CD14-positive monocyte (primary cell): ENCODE results near the gene CNTN2. TPM values are rescaled to one million over a fixed set of nuclear protein-coding genes. Genes with fewer than 3 reads are reported as not detected.

ENCODE experiments used
- DNase-seq, 3 donors: peaks; one replicate each; pipeline ENCODE4 v3.0.0-alpha.2; 2011 to 2022
- H2AFZ ChIP-seq: 2 replicates; pipeline ENCODE4 v1.6.0; 2012; ENCODE audit warnings: mild to moderate bottlenecking, low read depth, low read length, inconsistent platforms; ENCODE audit not compliant: insufficient read depth, poor library complexity, severe bottlenecking
- H3K27ac ChIP-seq, 2 donors: 1 replicate in 1 of 2; 2 replicates in 1 of 2; pipeline ENCODE4 v1.5.1; 2012 to 2013; ENCODE audit warnings: low read length in 2 of 2, control low read depth in 1 of 2, inconsistent platforms in 1 of 2, low read depth in 1 of 2, mild to moderate bottlenecking in 1 of 2
- H3K27me3 ChIP-seq, 2 donors: one replicate each; pipeline versions ENCODE4 v1.6.0 to v1.6.1; 2011 to 2013; ENCODE audit warnings: low read length in 2 of 2; ENCODE audit not compliant: control insufficient read depth in 2 of 2, insufficient read depth in 2 of 2
- H3K36me3 ChIP-seq, 2 donors: replicated peaks in 1 of 2; 1 replicate in 1 of 2; 2 replicates in 1 of 2; pipeline versions ENCODE4 v1.5.1 to v1.6.1; 2012 to 2013; ENCODE audit warnings: low read length in 2 of 2, control low read depth in 1 of 2, inconsistent platforms in 1 of 2, mild to moderate bottlenecking in 1 of 2; ENCODE audit not compliant: insufficient read depth in 2 of 2, control insufficient read depth in 1 of 2
- H3K4me1 ChIP-seq, 2 donors: 1 replicate in 1 of 2; 2 replicates in 1 of 2; pipeline versions ENCODE4 v1.5.1 to v1.6.1; 2012 to 2013; ENCODE audit warnings: low read length in 2 of 2, control low read depth in 1 of 2, inconsistent platforms in 1 of 2, mild to moderate bottlenecking in 1 of 2, moderate library complexity in 1 of 2; ENCODE audit not compliant: insufficient read depth in 2 of 2, control insufficient read depth in 1 of 2
- H3K4me2 ChIP-seq: replicated peaks from 2 replicates; pipeline ENCODE3; 2012; ENCODE audit warnings: low read length, moderate library complexity, mild to moderate bottlenecking; ENCODE audit not compliant: poor library complexity, severe bottlenecking; ENCODE audit errors: extremely low read depth
- H3K4me3 ChIP-seq, 3 experiments: fragments of 200-600 bp in 1 of 3; sonication (generic) in 1 of 3; replicated peaks in 1 of 3; 1 replicate in 2 of 3; 2 replicates in 1 of 3; pipeline ENCODE4 v1.5.1; 2011 to 2013; ENCODE audit warnings: low read length in 3 of 3, mild to moderate bottlenecking in 3 of 3, control low read depth in 2 of 3, low read depth in 2 of 3, inconsistent platforms in 1 of 3, moderate library complexity in 1 of 3
- H3K79me2 ChIP-seq: 2 replicates; pipeline ENCODE4 v1.6.0; 2012; ENCODE audit warnings: mild to moderate bottlenecking, control low read depth, inconsistent platforms, low read length, moderate library complexity; ENCODE audit not compliant: insufficient read depth
- H3K9ac ChIP-seq: 2 replicates; pipeline ENCODE4 v1.6.0; 2017; ENCODE audit warnings: low read length, mild to moderate bottlenecking; ENCODE audit not compliant: insufficient read depth, poor library complexity, severe bottlenecking
- H3K9me3 ChIP-seq, 2 donors: replicated peaks in 1 of 2; 1 replicate in 1 of 2; 2 replicates in 1 of 2; pipeline versions ENCODE4 v1.5.1 to v1.6.1; 2012 to 2013; ENCODE audit warnings: low read length in 2 of 2, control low read depth in 1 of 2; ENCODE audit not compliant: control insufficient read depth in 1 of 2, insufficient read depth in 1 of 2
- H4K20me1 ChIP-seq: 2 replicates; pipeline ENCODE4 v1.6.0; 2012; ENCODE audit warnings: mild to moderate bottlenecking, low read length, control low read depth, moderate library complexity; ENCODE audit not compliant: insufficient read depth
- H3K27ac Mint-ChIP-seq, 7 donors: one replicate each; pipeline ENCODE4 v1.8.0; 2020; ENCODE audit warnings: mild to moderate bottlenecking in 7 of 7, mixed read lengths in 7 of 7, moderate library complexity in 6 of 7, inconsistent platforms in 2 of 7
- H3K27me3 Mint-ChIP-seq, 3 donors: one replicate each; pipeline ENCODE4 v1.8.0; 2021 to 2022; ENCODE audit warnings: low read depth in 3 of 3, mild to moderate bottlenecking in 3 of 3, mixed read lengths in 3 of 3, moderate library complexity in 3 of 3, inconsistent platforms in 1 of 3
- H3K36me3 Mint-ChIP-seq, 2 donors: one replicate each; pipeline ENCODE4 v1.8.0; 2020; ENCODE audit warnings: mixed read lengths in 2 of 2, inconsistent platforms in 1 of 2, mild to moderate bottlenecking in 1 of 2
- H3K4me1 Mint-ChIP-seq: one replicate; pipeline ENCODE4 v1.8.0; 2020; ENCODE audit warnings: mild to moderate bottlenecking, mixed read lengths
- H3K4me3 Mint-ChIP-seq, 2 donors: one replicate each; pipeline ENCODE4 v1.8.0; 2020; ENCODE audit warnings: mild to moderate bottlenecking in 2 of 2, mixed read lengths in 2 of 2, moderate library complexity in 1 of 2
- H3K9me3 Mint-ChIP-seq, 7 donors: one replicate each; pipeline ENCODE4 v1.8.0; 2020 to 2022; ENCODE audit warnings: mixed read lengths in 7 of 7, mild to moderate bottlenecking in 6 of 7, moderate library complexity in 6 of 7, inconsistent platforms in 2 of 7
- WGBS: methylation state at CpG from one replicate; pipeline ENCODE4 v1.1.5; 2013; ENCODE audit warnings: missing lambda C conversion rate; ENCODE audit not compliant: insufficient coverage; 5-methylcytosine and 5-hydroxymethylcytosine counted together
- intact Hi-C, 2 donors: fragments of 100-400 bp; cut with micrococcal nuclease; formaldehyde crosslinking; loops; one replicate each; pipeline versions ENCODE4 v1.15.0 to v1.15.1; 2023
- polyA plus RNA-seq, 3 donors: library from polyadenylated mRNA; depleted of rRNA in 1 of 3; unstranded in 2 of 3; stranded (reverse) in 1 of 3; fragments of 300-500 nt in 2 of 3; fragments of >200 nt in 1 of 3; fragmentation: Illumina TruSeq in 2 of 3; gene quantifications; 1 replicate in 2 of 3; 2 replicates in 1 of 3; pipeline ENCODE4 v1.2.3, GENCODE V29; 2012 to 2021
- TF ChIP-seq, protein P1 (sequence below): fragments of 200-600 bp; IDR thresholded peaks from one replicate; pipeline ENCODE4 v1.8.0; 2022; ENCODE audit warnings: antibody characterized with exemption, mild to moderate bottlenecking

The CNTN2 gene
- polyA plus RNA-seq, 3 donors = not detected

GRCh38 chr1:205074084-205074483, 31.1 kb downstream of the CNTN2 start:
- no peak overlapping the region for H3K4me3 ChIP-seq
- no peaks in the 10 kb centered on the region for H3K36me3 Mint-ChIP-seq
- H3K27me3 Mint-ChIP-seq = peaks cover 0 to 2% (median 2%) of the 10 kb centered on the region in 3 donors
- H3K9ac ChIP-seq = no peak overlapping the region
- H3K36me3 ChIP-seq = no peaks in the 10 kb centered on the region
- no peak overlapping the region for H3K27ac ChIP-seq
- H2AFZ ChIP-seq = no peak overlapping the region
- DNase-seq = no peak
- H3K27ac Mint-ChIP-seq = no peak overlapping the region
- H3K9me3 Mint-ChIP-seq = no peaks in the 10 kb centered on the region
- H3K79me2 ChIP-seq = no peaks in the 10 kb centered on the region
- no peaks in the 10 kb centered on the region for H3K4me1 ChIP-seq
- no peaks in the 10 kb centered on the region for H4K20me1 ChIP-seq
- H3K4me2 ChIP-seq = no peak overlapping the region
- no peak overlapping the region for H3K4me3 Mint-ChIP-seq
- no peaks in the 10 kb centered on the region for H3K4me1 Mint-ChIP-seq
- intact Hi-C loops = no loop called here
- 95% methylated on average over 5 of the region's 11 CpGs for WGBS
- H3K9me3 ChIP-seq = no peaks in the 10 kb centered on the region
- no peaks in the 10 kb centered on the region for H3K27me3 ChIP-seq
- TF ChIP-seq, protein P1, sequence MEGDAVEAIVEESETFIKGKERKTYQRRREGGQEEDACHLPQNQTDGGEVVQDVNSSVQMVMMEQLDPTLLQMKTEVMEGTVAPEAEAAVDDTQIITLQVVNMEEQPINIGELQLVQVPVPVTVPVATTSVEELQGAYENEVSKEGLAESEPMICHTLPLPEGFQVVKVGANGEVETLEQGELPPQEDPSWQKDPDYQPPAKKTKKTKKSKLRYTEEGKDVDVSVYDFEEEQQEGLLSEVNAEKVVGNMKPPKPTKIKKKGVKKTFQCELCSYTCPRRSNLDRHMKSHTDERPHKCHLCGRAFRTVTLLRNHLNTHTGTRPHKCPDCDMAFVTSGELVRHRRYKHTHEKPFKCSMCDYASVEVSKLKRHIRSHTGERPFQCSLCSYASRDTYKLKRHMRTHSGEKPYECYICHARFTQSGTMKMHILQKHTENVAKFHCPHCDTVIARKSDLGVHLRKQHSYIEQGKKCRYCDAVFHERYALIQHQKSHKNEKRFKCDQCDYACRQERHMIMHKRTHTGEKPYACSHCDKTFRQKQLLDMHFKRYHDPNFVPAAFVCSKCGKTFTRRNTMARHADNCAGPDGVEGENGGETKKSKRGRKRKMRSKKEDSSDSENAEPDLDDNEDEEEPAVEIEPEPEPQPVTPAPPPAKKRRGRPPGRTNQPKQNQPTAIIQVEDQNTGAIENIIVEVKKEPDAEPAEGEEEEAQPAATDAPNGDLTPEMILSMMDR = no peak

DNA sequence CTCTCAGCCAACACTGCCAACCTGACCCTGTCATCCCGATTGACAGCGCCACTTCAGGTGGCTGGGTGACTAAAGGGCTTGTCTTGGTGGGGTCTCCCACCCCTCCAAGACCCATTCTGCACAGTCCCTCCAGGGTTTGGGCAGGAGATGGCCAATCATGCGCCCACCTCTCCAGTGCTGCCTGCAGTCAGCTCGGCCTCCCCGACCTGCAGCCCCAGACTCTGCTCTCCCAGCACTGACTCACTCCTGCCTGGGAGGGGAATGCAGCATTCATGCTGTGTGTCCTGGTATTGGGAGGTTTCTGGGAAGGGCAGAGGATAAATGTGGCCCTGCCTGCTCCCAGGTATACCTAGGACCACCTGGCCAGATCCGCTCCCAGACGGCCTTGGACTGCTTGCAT, 31.5 kb downstream of the CNTN2 start:
- Histone ChIP-seq H2AFZ (no peak overlapping the region), H3K4me1 (no peaks in the 10 kb centered on the region), H3K9ac (no peak overlapping the region), H3K36me3 (no peaks in the 10 kb centered on the region), H3K4me2 (no peak overlapping the region), H3K27me3 (no peaks in the 10 kb centered on the region), H3K4me3 (no peak overlapping the region), H4K20me1 (no peaks in the 10 kb centered on the region), H3K27ac (no peak overlapping the region), H3K79me2 (no peaks in the 10 kb centered on the region), H3K9me3 (no peaks in the 10 kb centered on the region)
- Mint-ChIP-seq H3K27me3 (peaks cover 0 to 2% (median under 1%) of the 10 kb centered on the region in 3 donors), H3K36me3 (no peaks in the 10 kb centered on the region), H3K27ac (no peak overlapping the region), H3K4me3 (no peak overlapping the region), H3K9me3 (no peaks in the 10 kb centered on the region), H3K4me1 (no peaks in the 10 kb centered on the region)
- DNase-seq = no peak
- TF ChIP-seq, protein P1 = no peak
- intact Hi-C loops = no loop called here
- 94% methylated on average over 3 of the region's 7 CpGs for WGBS
